ENCODE data around the gene CDH4. TPM values are rescaled to one million over a fixed set of nuclear protein-coding genes. Genes with fewer than 3 reads are reported as not detected.

The CDH4 gene
- total and polyA plus RNA-seq, 3 experiments from 2014 or later, result 0.22 TPM; not detected in 2

GRCh38 chr20:61562897-61563504 lies 310.9 kb downstream of the CDH4 start:
- Mint-ChIP-seq H3K4me1 (no peaks in the 10 kb centered on the region), H3K36me3 (no peaks in the 10 kb centered on the region), H3K27me3 (peaks cover 0 to 1% of the 10 kb centered on the region in 2 donors), H3K4me3 (no peak overlapping the region), H3K27ac (no peak overlapping the region), H3K9me3 (peaks cover 0 to 2% (median 0%) of the 10 kb centered on the region in 5 donors)
- Histone ChIP-seq H3K36me3 (ENCODE audit: insufficient read depth, low read length) (no peaks in the 10 kb centered on the region), H3K27ac (ENCODE audit: low read depth, low read length) (no peak overlapping the region), H3K4me1 (ENCODE audit: insufficient read depth, low read length) (no peaks in the 10 kb centered on the region), H3K27me3 (ENCODE audit: insufficient read depth, low read length, poor library complexity, severe bottlenecking) (no peaks in the 10 kb centered on the region), H3K4me3 (ENCODE audit: low read length) (no peak overlapping the region), H3K9me3 (ENCODE audit: low read length) (no peaks in the 10 kb centered on the region)
- CTCF ChIA-PET, result no interaction called here
- POLR2A ChIA-PET, result no interaction called here
- no peak for DNase-seq

- CTCF ChIA-PET, result no interaction called here
- no peak for DNase-seq
- POLR2A ChIA-PET, result no interaction called here
- H3K36me3 ChIP-seq (ENCODE audit: insufficient read depth, low read length), result no peaks in the 10 kb centered on the region
- no peak overlapping the region for H3K4me3 Mint-ChIP-seq
- no peaks in the 10 kb centered on the region for H3K9me3 ChIP-seq (ENCODE audit: low read length)
- no peaks in the 10 kb centered on the region for H3K9me3 Mint-ChIP-seq
- H3K27ac Mint-ChIP-seq, result no peak overlapping the region
- H3K27ac ChIP-seq (ENCODE audit: low read depth, low read length), result no peak overlapping the region
- H3K4me3 ChIP-seq (ENCODE audit: low read length), result no peak overlapping the region
- peaks cover 0 to 1% of the 10 kb centered on the region in 2 donors for H3K27me3 Mint-ChIP-seq
- H3K36me3 Mint-ChIP-seq, result no peaks in the 10 kb centered on the region
- H3K27me3 ChIP-seq (ENCODE audit: insufficient read depth, low read length, poor library complexity, severe bottlenecking), result no peaks in the 10 kb centered on the region
- no peaks in the 10 kb centered on the region for H3K4me1 Mint-ChIP-seq
- no peaks in the 10 kb centered on the region for H3K4me1 ChIP-seq (ENCODE audit: insufficient read depth, low read length)
These were observed 312.6 kb downstream of the CDH4 start for GRCh38 chr20:61564628-61565027.

- POLR2A ChIA-PET, result no interaction called here
- H3K27ac ChIP-seq (ENCODE audit: low read depth, low read length), result no peak overlapping the region
- H3K4me1 Mint-ChIP-seq, result no peaks in the 10 kb centered on the region
- no peak overlapping the region for H3K27ac Mint-ChIP-seq
- no peaks in the 10 kb centered on the region for H3K4me1 ChIP-seq (ENCODE audit: insufficient read depth, low read length)
- no peak overlapping the region for H3K4me3 ChIP-seq (ENCODE audit: low read length)
- H3K9me3 ChIP-seq (ENCODE audit: low read length), result no peaks in the 10 kb centered on the region
- DNase-seq, result no peak
- H3K36me3 Mint-ChIP-seq, result no peaks in the 10 kb centered on the region
- H3K4me3 Mint-ChIP-seq, result no peak overlapping the region
- no peaks in the 10 kb centered on the region for H3K36me3 ChIP-seq (ENCODE audit: insufficient read depth, low read length)
- CTCF ChIA-PET, result no interaction called here
- no peaks in the 10 kb centered on the region for H3K27me3 ChIP-seq (ENCODE audit: insufficient read depth, low read length, poor library complexity, severe bottlenecking)
- no peaks in the 10 kb centered on the region for H3K9me3 Mint-ChIP-seq
- peaks cover 0 to 1% of the 10 kb centered on the region in 2 donors for H3K27me3 Mint-ChIP-seq
These were observed 313.7 kb downstream of the CDH4 start for GRCh38 chr20:61565791-61566190.

- CTCF ChIA-PET, result no interaction called here
- POLR2A ChIA-PET, result no interaction called here
- Histone ChIP-seq H3K27me3 (ENCODE audit: insufficient read depth, low read length, poor library complexity, severe bottlenecking) (no peaks in the 10 kb centered on the region), H3K9me3 (ENCODE audit: low read length) (no peaks in the 10 kb centered on the region), H3K36me3 (ENCODE audit: insufficient read depth, low read length) (no peaks in the 10 kb centered on the region), H3K4me3 (ENCODE audit: low read length) (no peak overlapping the region), H3K27ac (ENCODE audit: low read depth, low read length) (no peak overlapping the region), H3K4me1 (ENCODE audit: insufficient read depth, low read length) (no peaks in the 10 kb centered on the region)
- no peaks in the 10 kb centered on the region for H3K4me1 Mint-ChIP-seq
- H3K27ac Mint-ChIP-seq, result no peak overlapping the region
- no peak overlapping the region for H3K4me3 Mint-ChIP-seq
- no peaks in the 10 kb centered on the region for H3K9me3 Mint-ChIP-seq
- no peaks in the 10 kb centered on the region for H3K36me3 Mint-ChIP-seq
- no peak for DNase-seq
- peaks cover 0 to 1% of the 10 kb centered on the region in 2 donors for H3K27me3 Mint-ChIP-seq
These were observed 314.6 kb downstream of the CDH4 start for GRCh38 chr20:61566691-61567090.

- Mint-ChIP-seq H3K27me3 (peaks cover 0 to 1% of the 10 kb centered on the region in 2 donors), H3K9me3 (no peaks in the 10 kb centered on the region), H3K36me3 (no peaks in the 10 kb centered on the region), H3K4me3 (no peak overlapping the region), H3K27ac (no peak overlapping the region), H3K4me1 (no peaks in the 10 kb centered on the region)
- Histone ChIP-seq H3K27me3 (ENCODE audit: insufficient read depth, low read length, poor library complexity, severe bottlenecking) (no peaks in the 10 kb centered on the region), H3K4me3 (ENCODE audit: low read length) (no peak overlapping the region), H3K36me3 (ENCODE audit: insufficient read depth, low read length) (no peaks in the 10 kb centered on the region), H3K9me3 (ENCODE audit: low read length) (no peaks in the 10 kb centered on the region), H3K27ac (ENCODE audit: low read depth, low read length) (no peak overlapping the region), H3K4me1 (ENCODE audit: insufficient read depth, low read length) (no peaks in the 10 kb centered on the region)
- no peak for DNase-seq
- ChIA-PET POLR2A (interaction anchor here (0.5 kb wide), 1 partner anchor 410 kb away, joined by 3 read pairs; no protein-coding TSS in a partner anchor), CTCF (no interaction called here)
These were observed 315.1 kb downstream of the CDH4 start for GRCh38 chr20:61567204-61567603.

GRCh38 chr20:61569825-61570224 lies 317.8 kb downstream of the CDH4 start:
- Histone ChIP-seq H3K4me3 (ENCODE audit: low read length) (no peak overlapping the region), H3K36me3 (ENCODE audit: insufficient read depth, low read length) (no peaks in the 10 kb centered on the region), H3K27ac (ENCODE audit: low read depth, low read length) (no peak overlapping the region), H3K4me1 (ENCODE audit: insufficient read depth, low read length) (no peaks in the 10 kb centered on the region), H3K9me3 (ENCODE audit: low read length) (no peaks in the 10 kb centered on the region), H3K27me3 (ENCODE audit: insufficient read depth, low read length, poor library complexity, severe bottlenecking) (no peaks in the 10 kb centered on the region)
- Mint-ChIP-seq H3K4me1 (no peaks in the 10 kb centered on the region), H3K9me3 (peaks cover 0 to 2% (median 0%) of the 10 kb centered on the region in 5 donors), H3K27ac (no peak overlapping the region), H3K36me3 (no peaks in the 10 kb centered on the region), H3K27me3 (peaks cover 0 to 1% of the 10 kb centered on the region in 2 donors), H3K4me3 (no peak overlapping the region)
- POLR2A ChIA-PET, result no interaction called here
- DNase-seq, result no peak
- CTCF ChIA-PET, result no interaction called here

GRCh38 chr20:61570646-61571195 lies 318.7 kb downstream of the CDH4 start:
- no peak for DNase-seq
- ChIA-PET CTCF (no interaction called here), POLR2A (no interaction called here)
- Histone ChIP-seq H3K4me3 (ENCODE audit: low read length) (no peak overlapping the region), H3K36me3 (ENCODE audit: insufficient read depth, low read length) (no peaks in the 10 kb centered on the region), H3K9me3 (ENCODE audit: low read length) (no peaks in the 10 kb centered on the region), H3K4me1 (ENCODE audit: insufficient read depth, low read length) (no peaks in the 10 kb centered on the region), H3K27me3 (ENCODE audit: insufficient read depth, low read length, poor library complexity, severe bottlenecking) (no peaks in the 10 kb centered on the region), H3K27ac (ENCODE audit: low read depth, low read length) (no peak overlapping the region)
- no peak overlapping the region for H3K4me3 Mint-ChIP-seq
- H3K4me1 Mint-ChIP-seq, result no peaks in the 10 kb centered on the region
- H3K9me3 Mint-ChIP-seq, result peaks cover 0 to 2% (median 0%) of the 10 kb centered on the region in 5 donors
- no peak overlapping the region for H3K27ac Mint-ChIP-seq
- no peaks in the 10 kb centered on the region for H3K36me3 Mint-ChIP-seq
- no peaks in the 10 kb centered on the region for H3K27me3 Mint-ChIP-seq

- Histone ChIP-seq H3K9me3 (ENCODE audit: low read length) (no peaks in the 10 kb centered on the region), H3K27ac (ENCODE audit: low read depth, low read length) (no peak overlapping the region), H3K4me3 (ENCODE audit: low read length) (no peak overlapping the region), H3K36me3 (ENCODE audit: insufficient read depth, low read length) (no peaks in the 10 kb centered on the region), H3K27me3 (ENCODE audit: insufficient read depth, low read length, poor library complexity, severe bottlenecking) (no peaks in the 10 kb centered on the region), H3K4me1 (ENCODE audit: insufficient read depth, low read length) (no peaks in the 10 kb centered on the region)
- ChIA-PET CTCF (no interaction called here), POLR2A (no interaction called here)
- no peak overlapping the region for H3K4me3 Mint-ChIP-seq
- no peaks in the 10 kb centered on the region for H3K4me1 Mint-ChIP-seq
- no peaks in the 10 kb centered on the region for H3K27me3 Mint-ChIP-seq
- no peak overlapping the region for H3K27ac Mint-ChIP-seq
- no peak for DNase-seq
- H3K36me3 Mint-ChIP-seq, result no peaks in the 10 kb centered on the region
- H3K9me3 Mint-ChIP-seq, result peaks cover 0 to 2% (median 0%) of the 10 kb centered on the region in 5 donors
These were observed 319.2 kb downstream of the CDH4 start for GRCh38 chr20:61571221-61571620.
